Epithelial cell of proximal tubule (primary cell): ENCODE results near the gene HIVEP1. TPM values are rescaled to one million over a fixed set of nuclear protein-coding genes. Genes with fewer than 3 reads are reported as not detected.
A peak's percentile ranks its signal among the peaks of the same experiment; 100 is the strongest.

Source experiments
- DNase-seq: peaks from one replicate; pipeline ENCODE4 v3.0.0-alpha.2; 2011; ENCODE audit warnings: low read depth
- H3K4me3 ChIP-seq: 2 replicates; pipeline ENCODE4 v1.5.1; 2011; ENCODE audit warnings: low read depth, mild to moderate bottlenecking, low read length
- total RNA-seq: library from RNA; depleted of rRNA; stranded (reverse); fragments of >200 nt; gene quantifications from 2 replicates; pipeline ENCODE4 v1.2.3, GENCODE V29; 2015
- TF ChIP-seq, protein P1 (sequence below): conservative IDR thresholded peaks from 2 replicates; pipeline ENCODE4 v1.5.1; 2012; ENCODE audit warnings: low read depth, mild to moderate bottlenecking, low read length

Gene HIVEP1
- total RNA-seq: 5.9 and 14.2 TPM in 2 replicates

- TF ChIP-seq, protein P1, sequence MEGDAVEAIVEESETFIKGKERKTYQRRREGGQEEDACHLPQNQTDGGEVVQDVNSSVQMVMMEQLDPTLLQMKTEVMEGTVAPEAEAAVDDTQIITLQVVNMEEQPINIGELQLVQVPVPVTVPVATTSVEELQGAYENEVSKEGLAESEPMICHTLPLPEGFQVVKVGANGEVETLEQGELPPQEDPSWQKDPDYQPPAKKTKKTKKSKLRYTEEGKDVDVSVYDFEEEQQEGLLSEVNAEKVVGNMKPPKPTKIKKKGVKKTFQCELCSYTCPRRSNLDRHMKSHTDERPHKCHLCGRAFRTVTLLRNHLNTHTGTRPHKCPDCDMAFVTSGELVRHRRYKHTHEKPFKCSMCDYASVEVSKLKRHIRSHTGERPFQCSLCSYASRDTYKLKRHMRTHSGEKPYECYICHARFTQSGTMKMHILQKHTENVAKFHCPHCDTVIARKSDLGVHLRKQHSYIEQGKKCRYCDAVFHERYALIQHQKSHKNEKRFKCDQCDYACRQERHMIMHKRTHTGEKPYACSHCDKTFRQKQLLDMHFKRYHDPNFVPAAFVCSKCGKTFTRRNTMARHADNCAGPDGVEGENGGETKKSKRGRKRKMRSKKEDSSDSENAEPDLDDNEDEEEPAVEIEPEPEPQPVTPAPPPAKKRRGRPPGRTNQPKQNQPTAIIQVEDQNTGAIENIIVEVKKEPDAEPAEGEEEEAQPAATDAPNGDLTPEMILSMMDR: no peak
- peak within 1 kb of the TSS; percentile 86 for H3K4me3 ChIP-seq
- DNase-seq: no peak
Observed at GRCh38 chr6:12012038-12012557, at the start of gene HIVEP1. HIVEP1 (plus strand) TSS chr6:12012312; CDS start chr6:12015629, 3,317 bp downstream.

GRCh38 chr6:11963756-11964500 is 48.2 kb upstream of the HIVEP1 start:
- H3K4me3 ChIP-seq: no peak overlapping the region
- no peak for DNase-seq
- TF ChIP-seq, protein P1: no peak

DNA sequence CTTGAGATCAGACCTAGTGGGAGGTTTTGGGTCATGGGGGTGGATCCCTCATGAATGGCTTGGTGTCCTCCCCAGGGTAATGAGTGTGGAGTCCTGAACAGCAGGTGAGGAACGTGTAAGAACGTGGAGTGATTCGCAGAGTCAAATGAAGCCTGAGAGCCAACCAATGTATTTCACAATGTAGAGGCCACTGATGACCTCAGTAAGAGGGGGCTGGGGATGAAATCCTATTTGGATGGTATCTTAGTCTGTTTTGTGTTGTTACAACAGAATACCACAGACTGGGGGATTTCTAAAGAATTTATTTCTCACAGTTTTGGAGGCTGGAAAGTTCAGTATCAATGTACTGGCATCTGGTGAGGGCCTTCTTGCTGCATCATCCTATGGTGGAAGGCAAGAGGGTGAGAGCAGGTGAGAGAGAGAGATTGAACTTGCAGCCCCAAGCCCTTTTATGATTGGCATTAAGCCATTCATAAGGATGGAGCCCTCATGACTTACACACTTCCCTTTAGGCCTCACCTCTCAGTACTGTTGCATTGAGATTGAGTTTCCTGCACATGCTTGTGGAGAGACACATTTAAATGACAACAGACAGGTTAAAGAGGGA is 47.3 kb upstream of the HIVEP1 start:
- H3K4me3 ChIP-seq: no peak overlapping the region
- no peak for DNase-seq
- TF ChIP-seq, protein P1: no peak

DNA sequence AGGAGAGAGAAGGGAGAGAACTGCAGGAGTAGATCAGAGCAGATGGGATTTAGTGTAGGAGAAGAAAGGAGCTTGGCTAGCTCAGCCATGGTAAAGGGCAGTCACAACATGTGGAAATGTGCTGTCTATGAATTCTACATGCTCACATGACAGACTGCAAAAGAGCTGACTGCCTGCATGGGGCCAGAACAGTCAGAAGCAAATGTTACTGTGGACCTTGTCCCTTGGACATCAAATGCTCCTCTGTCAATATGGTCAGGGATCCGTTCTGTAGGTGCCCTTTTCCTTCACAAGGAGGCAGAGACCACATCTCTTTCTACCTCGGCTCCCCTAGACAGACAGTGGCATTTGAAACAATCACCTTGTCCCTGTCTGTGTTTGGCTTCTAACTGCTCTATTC is 46.6 kb upstream of the HIVEP1 start:
- no peak overlapping the region for H3K4me3 ChIP-seq
- DNase-seq: no peak
- TF ChIP-seq, protein P1: no peak

GRCh38 chr6:11968241-11968806 is 43.8 kb upstream of the HIVEP1 start:
- no peak for DNase-seq
- no peak overlapping the region for H3K4me3 ChIP-seq
- TF ChIP-seq, protein P1: no peak

DNA sequence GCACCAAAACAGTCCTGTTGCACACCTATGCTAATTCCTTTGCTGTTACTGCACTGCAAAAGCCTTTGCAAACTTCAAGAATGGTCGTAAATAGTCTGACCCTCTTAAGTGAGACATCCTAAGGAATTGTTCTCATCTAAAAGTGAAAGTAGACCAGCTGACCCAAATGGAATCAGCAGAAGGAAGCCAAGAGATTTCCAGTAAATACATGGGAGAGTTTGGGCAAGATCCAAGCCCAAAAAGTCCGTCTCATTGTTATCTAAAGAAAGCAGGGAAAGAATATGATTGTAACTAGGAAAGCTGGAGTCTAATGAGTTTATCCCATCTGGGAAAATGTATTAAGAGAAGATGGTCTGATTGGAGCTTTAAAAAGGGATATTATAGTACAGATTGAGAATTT is 43.0 kb upstream of the HIVEP1 start:
- no peak for DNase-seq
- TF ChIP-seq, protein P1: no peak
- no peak overlapping the region for H3K4me3 ChIP-seq
